ENCODE data around the gene DRC3. TPM values are rescaled to one million over a fixed set of nuclear protein-coding genes. Genes with fewer than 3 reads are reported as not detected.

DRC3 gene
- total RNA-seq, 1 experiment from 2014 or later, result not detected

GRCh38 chr17:18045691-18046350 lies 73.2 kb downstream of the DRC3 start:
- DNase-seq (ENCODE audit: low spot score), result no peak

GRCh38 chr17:18055597-18055996 lies 82.9 kb downstream of the DRC3 start:
- no peak for DNase-seq (ENCODE audit: low spot score)

GRCh38 chr17:18056214-18056613 lies 83.6 kb downstream of the DRC3 start:
- no peak for DNase-seq (ENCODE audit: low spot score)

GRCh38 chr17:18059283-18059682 lies 86.6 kb downstream of the DRC3 start:
- no peak for DNase-seq (ENCODE audit: low spot score)

GRCh38 chr17:18064053-18064452 lies 91.4 kb downstream of the DRC3 start:
- no peak for DNase-seq (ENCODE audit: low spot score)

GRCh38 chr17:18065546-18065945 lies 92.9 kb downstream of the DRC3 start:
- DNase-seq (ENCODE audit: low spot score), result no peak

Other genes with a start within 250 kb of the DRC3 start
- gene SREBF1, start 135.9 kb upstream of the DRC3 start, total RNA-seq (2014; rRNA removed; shearing (Covaris generic)), result 63.9 and 65.8 TPM in 2 replicates
- 13.2 and 13.4 TPM in 2 replicates for gene TOM1L2, start 462 bp upstream of the DRC3 start, total RNA-seq (2014; rRNA removed; shearing (Covaris generic))
- 8.6 and 13.8 TPM in 2 replicates for gene ATPAF2, start 66.3 kb downstream of the DRC3 start, total RNA-seq (2014; rRNA removed; shearing (Covaris generic))
- 4.1 and 6.0 TPM in 2 replicates for gene GID4, start 66.5 kb downstream of the DRC3 start, total RNA-seq (2014; rRNA removed; shearing (Covaris generic))
- gene DRG2, start 115.1 kb downstream of the DRC3 start, total RNA-seq (2014; rRNA removed; shearing (Covaris generic)), result 46.6 and 61.5 TPM in 2 replicates
- gene MYO15A, start 135.9 kb downstream of the DRC3 start, total RNA-seq (2014; rRNA removed; shearing (Covaris generic)), result under 0.01 TPM in 1 of 2 replicates, not detected in the other
- gene ALKBH5, start 211.0 kb downstream of the DRC3 start, total RNA-seq (2014; rRNA removed; shearing (Covaris generic)), result 58.2 and 63.1 TPM in 2 replicates

All from H4 (cell line).